Right lobe of liver (tissue), 4 donors: Measurements from ENCODE around the gene HDLBP.

ENCODE experiments used
- POLR2A ChIP-seq: fragments of 450-650 bp; IDR thresholded peaks from one replicate; pipeline ENCODE4 v1.6.1; 2017; ENCODE audit warnings: antibody characterized with exemption, mild to moderate bottlenecking
- TF ChIP-seq, protein P1 (sequence below), 4 donors: fragments of 200-600 bp in 3 of 4; fragments of 450-650 bp in 1 of 4; IDR thresholded peaks; one replicate each; pipeline versions ENCODE4 v1.5.1 to v1.8.0; 2016 to 2022; ENCODE audit warnings: antibody characterized with exemption in 4 of 4, mild to moderate bottlenecking in 2 of 4
- donor health status: DM: no; HTN: no; CAD: no.
- donor health status: DM: no; HTN: no; CAD: no.
- donor health status: DM: no; HTN: yes; CAD: no.

DNA sequence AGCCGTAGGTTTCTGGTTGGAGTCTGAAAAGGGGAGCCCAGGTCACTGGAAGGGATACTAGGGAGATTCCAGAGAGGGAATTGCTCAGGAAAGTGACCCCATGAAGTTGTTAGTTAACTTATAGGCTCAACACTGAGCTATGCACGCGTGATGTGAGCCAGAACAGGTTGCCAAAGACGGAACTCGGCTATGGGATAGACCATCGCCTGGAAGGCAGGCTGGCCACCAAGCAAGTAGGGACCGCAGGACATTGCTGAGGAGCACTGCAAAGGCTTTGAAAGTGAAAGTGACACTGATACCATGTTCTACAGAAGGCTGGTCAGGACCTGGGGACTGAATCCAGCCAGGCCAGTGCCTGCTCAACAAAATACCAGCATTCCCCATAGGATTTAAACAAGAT, 48.0 kb upstream of the HDLBP start:
- TF ChIP-seq, protein P1, sequence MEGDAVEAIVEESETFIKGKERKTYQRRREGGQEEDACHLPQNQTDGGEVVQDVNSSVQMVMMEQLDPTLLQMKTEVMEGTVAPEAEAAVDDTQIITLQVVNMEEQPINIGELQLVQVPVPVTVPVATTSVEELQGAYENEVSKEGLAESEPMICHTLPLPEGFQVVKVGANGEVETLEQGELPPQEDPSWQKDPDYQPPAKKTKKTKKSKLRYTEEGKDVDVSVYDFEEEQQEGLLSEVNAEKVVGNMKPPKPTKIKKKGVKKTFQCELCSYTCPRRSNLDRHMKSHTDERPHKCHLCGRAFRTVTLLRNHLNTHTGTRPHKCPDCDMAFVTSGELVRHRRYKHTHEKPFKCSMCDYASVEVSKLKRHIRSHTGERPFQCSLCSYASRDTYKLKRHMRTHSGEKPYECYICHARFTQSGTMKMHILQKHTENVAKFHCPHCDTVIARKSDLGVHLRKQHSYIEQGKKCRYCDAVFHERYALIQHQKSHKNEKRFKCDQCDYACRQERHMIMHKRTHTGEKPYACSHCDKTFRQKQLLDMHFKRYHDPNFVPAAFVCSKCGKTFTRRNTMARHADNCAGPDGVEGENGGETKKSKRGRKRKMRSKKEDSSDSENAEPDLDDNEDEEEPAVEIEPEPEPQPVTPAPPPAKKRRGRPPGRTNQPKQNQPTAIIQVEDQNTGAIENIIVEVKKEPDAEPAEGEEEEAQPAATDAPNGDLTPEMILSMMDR (IDR thresholded peaks at IDR 0.05), result no peak
- no peak for TF ChIP-seq POLR2A
